H9 (cell line): ENCODE data around the gene F11R. TPM values are rescaled to one million over a fixed set of nuclear protein-coding genes. Genes with fewer than 3 reads are reported as not detected.
A peak's percentile ranks its signal among the peaks of the same experiment; 100 is the strongest.

Experiments used
- DNase-seq: peaks from one replicate; pipeline ENCODE4 v3.0.0-alpha.2; 2017
- H2AFZ ChIP-seq: one replicate; pipeline ENCODE4 v1.6.1; 2013; ENCODE audit warnings: mild to moderate bottlenecking, low read length, control low read depth, moderate library complexity
- H2AK5ac ChIP-seq: 2 replicates; pipeline ENCODE4 v1.6.1; 2013; ENCODE audit warnings: low read length, control low read depth, mixed read lengths; ENCODE audit not compliant: insufficient read length
- H2BK120ac ChIP-seq: one replicate; pipeline ENCODE4 v1.6.1; 2013; ENCODE audit warnings: low read depth, mild to moderate bottlenecking, low read length, control low read depth, inconsistent platforms; ENCODE audit not compliant: poor library complexity, severe bottlenecking
- H2BK12ac ChIP-seq: 2 replicates; pipeline ENCODE4 v1.6.1; 2013; ENCODE audit warnings: low read length, control low read depth, mixed read lengths, low read depth; ENCODE audit not compliant: insufficient read length
- H2BK15ac ChIP-seq: 2 replicates; pipeline ENCODE4 v1.6.1; 2013; ENCODE audit warnings: low read depth, low read length, control low read depth
- H2BK20ac ChIP-seq: one replicate; pipeline ENCODE4 v1.6.1; 2013; ENCODE audit warnings: low read depth, mild to moderate bottlenecking, low read length, control low read depth, inconsistent platforms; ENCODE audit not compliant: poor library complexity, severe bottlenecking
- H2BK5ac ChIP-seq: 2 replicates; pipeline ENCODE4 v1.6.1; 2013; ENCODE audit warnings: low read length, control low read depth, mixed read lengths; ENCODE audit not compliant: insufficient read length
- H3K14ac ChIP-seq: 2 replicates; pipeline ENCODE4 v1.6.1; 2013; ENCODE audit warnings: low read length, control low read depth; ENCODE audit not compliant: insufficient read depth
- H3K18ac ChIP-seq: 2 replicates; pipeline ENCODE4 v1.6.1; 2013; ENCODE audit warnings: low read depth, mild to moderate bottlenecking, mixed read lengths, low read length, control low read depth; ENCODE audit not compliant: insufficient read length
- H3K23ac ChIP-seq: 2 replicates; pipeline ENCODE4 v1.6.1; 2013; ENCODE audit warnings: low read length, control low read depth, mixed read lengths, low read depth; ENCODE audit not compliant: insufficient read length
- H3K23me2 ChIP-seq: 2 replicates; pipeline ENCODE4 v1.6.1; 2013; ENCODE audit warnings: low read depth, mild to moderate bottlenecking, mixed read lengths, low read length, control low read depth; ENCODE audit not compliant: insufficient read length, poor library complexity, severe bottlenecking
- H3K27ac ChIP-seq: 2 replicates; pipeline ENCODE4 v1.5.1; 2013; ENCODE audit warnings: low read length, control low read depth, mixed read lengths, low read depth; ENCODE audit not compliant: insufficient read length
- H3K27me3 ChIP-seq: 2 replicates; pipeline ENCODE4 v1.6.1; 2013; ENCODE audit warnings: low read length, control low read depth, inconsistent platforms; ENCODE audit not compliant: insufficient read depth
- H3K4ac ChIP-seq: 2 replicates; pipeline ENCODE4 v1.6.1; 2013; ENCODE audit warnings: low read depth, mild to moderate bottlenecking, control low read depth, inconsistent platforms, low read length, moderate library complexity
- H3K4me1 ChIP-seq: 2 replicates; pipeline ENCODE4 v1.6.1; 2013; ENCODE audit warnings: low read length, control low read depth, inconsistent platforms; ENCODE audit not compliant: insufficient read depth
- H3K4me2 ChIP-seq: 2 replicates; pipeline ENCODE4 v1.6.1; 2013; ENCODE audit warnings: low read length, control low read depth, mixed read lengths; ENCODE audit not compliant: insufficient read length, insufficient read depth
- H3K56ac ChIP-seq: 2 replicates; pipeline ENCODE4 v1.6.1; 2013; ENCODE audit warnings: low read depth, mild to moderate bottlenecking, mixed read lengths, low read length, control low read depth; ENCODE audit not compliant: insufficient read length
- H3K79me1 ChIP-seq: 2 replicates; pipeline ENCODE4 v1.6.1; 2013; ENCODE audit warnings: low read depth, mild to moderate bottlenecking, moderate library complexity, low read length, control low read depth, inconsistent platforms; ENCODE audit not compliant: insufficient read depth, poor library complexity, severe bottlenecking
- H3K79me2 ChIP-seq: 2 replicates; pipeline ENCODE4 v1.6.1; 2013; ENCODE audit warnings: low read length, control low read depth, inconsistent platforms; ENCODE audit not compliant: insufficient read depth
- H3K9ac ChIP-seq: 2 replicates; pipeline ENCODE4 v1.6.1; 2013; ENCODE audit warnings: low read length, control low read depth, mixed read lengths; ENCODE audit not compliant: insufficient read length; ENCODE audit errors: extremely low read depth
- H3K9me3 ChIP-seq: one replicate; pipeline ENCODE4 v1.6.1; 2013; ENCODE audit warnings: low read depth, low read length, inconsistent platforms; ENCODE audit not compliant: control insufficient read depth
- H3T11ph ChIP-seq: one replicate; pipeline ENCODE4 v1.6.1; 2013; ENCODE audit warnings: mild to moderate bottlenecking, low read length, control low read depth, inconsistent platforms
- H4K20me1 ChIP-seq: one replicate; pipeline ENCODE4 v1.6.1; 2013; ENCODE audit not compliant: control insufficient read depth, insufficient read length, insufficient read depth
- H4K5ac ChIP-seq: 2 replicates; pipeline ENCODE4 v1.6.1; 2013; ENCODE audit warnings: low read depth, mild to moderate bottlenecking, mixed read lengths, low read length, control low read depth; ENCODE audit not compliant: insufficient read length
- H4K8ac ChIP-seq: replicated peaks from 2 replicates; pipeline ENCODE4 v1.6.1; 2013; ENCODE audit warnings: low read length, control low read depth, mixed read lengths, low read depth; ENCODE audit not compliant: insufficient read length
- H4K91ac ChIP-seq: 2 replicates; pipeline ENCODE4 v1.6.1; 2013; ENCODE audit warnings: low read depth, mild to moderate bottlenecking, moderate library complexity, mixed read lengths, low read length, control low read depth; ENCODE audit not compliant: insufficient read length
- H3K27ac Mint-ChIP-seq, 3 experiments: 2 replicates in 2 of 3; 3 replicates in 1 of 3; pipeline ENCODE4 v1.8.0; 2020 to 2021; ENCODE audit warnings: mixed read lengths in 3 of 3, mild to moderate bottlenecking in 1 of 3, moderate library complexity in 1 of 3
- H3K27me3 Mint-ChIP-seq: 2 replicates; pipeline ENCODE4 v1.8.0; 2021; ENCODE audit warnings: low read depth, mild to moderate bottlenecking, moderate library complexity, mixed read lengths
- H3K36me3 Mint-ChIP-seq, 3 experiments: 2 replicates in 2 of 3; 3 replicates in 1 of 3; pipeline ENCODE4 v1.8.0; 2020 to 2021; ENCODE audit warnings: low read depth in 3 of 3, mixed read lengths in 3 of 3; ENCODE audit not compliant: insufficient read depth in 1 of 3
- H3K4me1 Mint-ChIP-seq, 2 experiments: 2 replicates each; pipeline ENCODE4 v1.8.0; 2020; ENCODE audit warnings: mixed read lengths in 2 of 2
- H3K4me3 Mint-ChIP-seq, 2 experiments: 2 replicates in 1 of 2; 3 replicates in 1 of 2; pipeline ENCODE4 v1.8.0; 2020 to 2021; ENCODE audit warnings: mild to moderate bottlenecking in 2 of 2, mixed read lengths in 2 of 2, moderate library complexity in 1 of 2
- H3K9me3 Mint-ChIP-seq, 2 experiments: 2 replicates in 1 of 2; 3 replicates in 1 of 2; pipeline ENCODE4 v1.8.0; 2020; ENCODE audit warnings: mild to moderate bottlenecking in 2 of 2, mixed read lengths in 2 of 2, moderate library complexity in 1 of 2
- WGBS: extraction: QIAGEN DNeasy Blood & Tissue Kit; methylation state at CpG from one replicate; pipeline ENCODE4 v1.1.7; 2013; ENCODE audit warnings: missing lambda C conversion rate, low lambda C conversion rate, mixed read lengths; ENCODE audit not compliant: insufficient read length; ENCODE audit errors: extremely low coverage; 5-methylcytosine and 5-hydroxymethylcytosine counted together
- total RNA-seq: library from RNA; stranded (reverse); gene quantifications from 2 replicates; pipeline ENCODE4 v1.2.1, GENCODE V29; 2021
- TF ChIP-seq, protein P1 (sequence below): fragments of 200-600 bp; sonication (generic); conservative IDR thresholded peaks from 3 replicates; pipeline ENCODE4 v1.8.0; 2021; ENCODE audit warnings: antibody characterized with exemption, mild to moderate bottlenecking

The F11R gene
- total RNA-seq, 1 experiment from 2014 or later = 174 TPM

DNA sequence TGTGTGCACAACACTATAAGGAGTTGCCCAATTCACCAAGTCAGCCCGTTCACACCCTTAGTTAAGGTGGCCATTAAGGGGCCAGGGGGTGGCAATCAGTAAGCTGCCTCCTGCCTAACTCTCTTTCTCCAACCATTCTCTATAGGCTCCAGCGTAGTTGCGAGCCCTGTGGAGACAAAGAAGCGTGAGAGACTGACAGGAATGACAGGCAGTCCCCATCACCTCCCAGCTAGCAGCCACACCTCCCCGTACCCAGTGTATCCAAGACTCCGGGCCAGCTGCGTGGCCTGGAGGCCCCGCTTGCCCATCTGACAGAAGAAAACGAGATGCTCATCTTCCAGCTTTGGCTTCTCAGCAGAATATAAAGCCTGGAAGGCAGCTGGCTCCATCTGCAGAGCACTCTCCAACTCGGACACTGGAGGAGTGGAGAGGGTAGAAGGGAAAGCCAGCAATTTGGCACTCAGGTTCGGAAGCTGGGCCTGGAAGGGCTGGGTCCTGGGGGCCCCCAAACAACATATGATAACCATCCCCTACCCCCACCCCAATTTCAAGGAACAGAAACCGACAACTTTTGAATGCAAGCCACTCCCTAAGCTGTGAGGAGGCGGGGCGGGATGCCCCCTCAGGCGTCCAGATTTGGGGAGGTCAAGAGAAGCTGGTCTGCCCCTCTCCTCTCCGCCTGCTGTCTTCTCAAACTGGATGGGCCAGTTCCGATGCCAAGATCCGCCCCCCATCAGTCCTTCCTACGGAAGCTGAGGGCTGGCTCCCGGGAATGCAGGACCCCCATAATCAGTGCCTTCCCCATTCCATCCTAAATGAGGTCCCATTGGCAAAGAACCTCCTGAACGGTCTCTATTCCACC lies 16.9 kb upstream of the F11R start:
- peak overlapping the region; percentile 47 to 94 (median 67); a peak in 4 of 7 replicates for H3K27ac Mint-ChIP-seq
- peaks cover 19 to 36% of the 10 kb centered on the region in 2 experiments for H3K4me1 Mint-ChIP-seq
- H3K4ac ChIP-seq = no peak overlapping the region
- H4K91ac ChIP-seq = no peak overlapping the region
- TF ChIP-seq, protein P1, sequence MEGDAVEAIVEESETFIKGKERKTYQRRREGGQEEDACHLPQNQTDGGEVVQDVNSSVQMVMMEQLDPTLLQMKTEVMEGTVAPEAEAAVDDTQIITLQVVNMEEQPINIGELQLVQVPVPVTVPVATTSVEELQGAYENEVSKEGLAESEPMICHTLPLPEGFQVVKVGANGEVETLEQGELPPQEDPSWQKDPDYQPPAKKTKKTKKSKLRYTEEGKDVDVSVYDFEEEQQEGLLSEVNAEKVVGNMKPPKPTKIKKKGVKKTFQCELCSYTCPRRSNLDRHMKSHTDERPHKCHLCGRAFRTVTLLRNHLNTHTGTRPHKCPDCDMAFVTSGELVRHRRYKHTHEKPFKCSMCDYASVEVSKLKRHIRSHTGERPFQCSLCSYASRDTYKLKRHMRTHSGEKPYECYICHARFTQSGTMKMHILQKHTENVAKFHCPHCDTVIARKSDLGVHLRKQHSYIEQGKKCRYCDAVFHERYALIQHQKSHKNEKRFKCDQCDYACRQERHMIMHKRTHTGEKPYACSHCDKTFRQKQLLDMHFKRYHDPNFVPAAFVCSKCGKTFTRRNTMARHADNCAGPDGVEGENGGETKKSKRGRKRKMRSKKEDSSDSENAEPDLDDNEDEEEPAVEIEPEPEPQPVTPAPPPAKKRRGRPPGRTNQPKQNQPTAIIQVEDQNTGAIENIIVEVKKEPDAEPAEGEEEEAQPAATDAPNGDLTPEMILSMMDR = no peak
- peaks cover 2% of the 10 kb centered on the region for H3K4me1 ChIP-seq
- H3K18ac ChIP-seq = no peak overlapping the region
- no peaks in the 10 kb centered on the region for H3K9me3 ChIP-seq
- H2BK5ac ChIP-seq = no peak overlapping the region
- no peak overlapping the region for H3K27ac ChIP-seq
- no peak overlapping the region for H2BK120ac ChIP-seq
- peak overlapping the region; percentile 54 for H3K4me2 ChIP-seq
- no peak overlapping the region for H2BK15ac ChIP-seq
- no peaks in the 10 kb centered on the region for H3K79me1 ChIP-seq
- H4K5ac ChIP-seq = no peak overlapping the region
- H2BK12ac ChIP-seq = no peak overlapping the region
- H2AFZ ChIP-seq = no peak overlapping the region
- H3K9me3 Mint-ChIP-seq = no peaks in the 10 kb centered on the region; a peak in 1 of 5 replicates
- no peak overlapping the region for H2AK5ac ChIP-seq
- H3K56ac ChIP-seq = no peak overlapping the region
- peak overlapping the region; percentile 6; the same call in 1 of the 2 replicates for H3K14ac ChIP-seq
- H4K20me1 ChIP-seq = no peaks in the 10 kb centered on the region
- no CpG with 5 or more reads among the region's 21 CpGs for whole genome bisulfite sequencing
- no peak overlapping the region for H4K8ac ChIP-seq
- DNase-seq = peak; percentile 32
- H3K9ac ChIP-seq = peak overlapping the region; percentile 16
- H2BK20ac ChIP-seq = no peak overlapping the region
- no peaks in the 10 kb centered on the region; the same call in 1 of the 2 replicates for H3K79me2 ChIP-seq
- H3K23ac ChIP-seq = no peak overlapping the region
- H3T11ph ChIP-seq = no peak overlapping the region
- H3K36me3 Mint-ChIP-seq = peaks cover 30 to 48% (median 37%) of the 10 kb centered on the region in 3 experiments; a peak in 6 of 7 replicates
- H3K23me2 ChIP-seq = peaks cover 7% of the 10 kb centered on the region
- no peaks in the 10 kb centered on the region; the same call in 1 of the 2 replicates for H3K27me3 Mint-ChIP-seq
- H3K4me3 Mint-ChIP-seq = peak overlapping the region; percentile 88 to 91
- no peaks in the 10 kb centered on the region for H3K27me3 ChIP-seq
